ENCODE measurements around the gene TTLL1. TPM values are rescaled to one million over a fixed set of nuclear protein-coding genes. Genes with fewer than 3 reads are reported as not detected.
A peak's percentile ranks its signal among the peaks of the same experiment; 100 is the strongest.

The TTLL1 gene
- total RNA-seq, 1 donor from 2014 or later = 9.4 TPM

DNA sequence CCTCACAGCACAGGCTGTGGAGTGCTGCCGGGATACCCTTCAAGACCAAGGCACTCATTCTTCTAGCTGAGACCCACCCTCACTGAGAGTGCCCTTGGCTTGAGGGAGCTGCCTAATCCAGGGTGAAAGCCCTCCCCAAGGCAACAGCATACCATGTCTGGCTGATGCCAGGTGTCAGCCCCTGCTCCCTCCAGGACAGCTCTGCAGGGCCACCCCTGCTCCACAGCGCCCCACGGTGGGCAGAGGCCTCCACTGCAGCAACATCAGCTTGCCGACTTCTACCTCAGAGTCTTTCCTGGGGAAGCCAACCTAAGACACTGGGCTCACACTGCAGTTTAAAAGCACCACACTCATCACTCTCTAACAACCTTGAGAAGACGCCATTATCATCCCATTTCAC is 29.0 kb downstream of the TTLL1 start:
- no peaks in the 10 kb centered on the region for H3K36me3 ChIP-seq
- H3K4me1 ChIP-seq = no peaks in the 10 kb centered on the region
- H3F3A ChIP-seq (ENCODE audit: low read depth) = no peaks in the 10 kb centered on the region
- no peak overlapping the region for H3K27ac ChIP-seq
- H3K4me1 Mint-ChIP-seq = peaks cover 7% of the 10 kb centered on the region
- H4K20me1 ChIP-seq (ENCODE audit: low read depth) = no peaks in the 10 kb centered on the region
- H3K9me3 ChIP-seq (ENCODE audit: low read depth) = no peaks in the 10 kb centered on the region
- H3K9me3 Mint-ChIP-seq = no peaks in the 10 kb centered on the region
- H3K9ac ChIP-seq = no peak overlapping the region
- TF ChIP-seq, protein P1, sequence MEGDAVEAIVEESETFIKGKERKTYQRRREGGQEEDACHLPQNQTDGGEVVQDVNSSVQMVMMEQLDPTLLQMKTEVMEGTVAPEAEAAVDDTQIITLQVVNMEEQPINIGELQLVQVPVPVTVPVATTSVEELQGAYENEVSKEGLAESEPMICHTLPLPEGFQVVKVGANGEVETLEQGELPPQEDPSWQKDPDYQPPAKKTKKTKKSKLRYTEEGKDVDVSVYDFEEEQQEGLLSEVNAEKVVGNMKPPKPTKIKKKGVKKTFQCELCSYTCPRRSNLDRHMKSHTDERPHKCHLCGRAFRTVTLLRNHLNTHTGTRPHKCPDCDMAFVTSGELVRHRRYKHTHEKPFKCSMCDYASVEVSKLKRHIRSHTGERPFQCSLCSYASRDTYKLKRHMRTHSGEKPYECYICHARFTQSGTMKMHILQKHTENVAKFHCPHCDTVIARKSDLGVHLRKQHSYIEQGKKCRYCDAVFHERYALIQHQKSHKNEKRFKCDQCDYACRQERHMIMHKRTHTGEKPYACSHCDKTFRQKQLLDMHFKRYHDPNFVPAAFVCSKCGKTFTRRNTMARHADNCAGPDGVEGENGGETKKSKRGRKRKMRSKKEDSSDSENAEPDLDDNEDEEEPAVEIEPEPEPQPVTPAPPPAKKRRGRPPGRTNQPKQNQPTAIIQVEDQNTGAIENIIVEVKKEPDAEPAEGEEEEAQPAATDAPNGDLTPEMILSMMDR (IDR thresholded peaks at IDR 0.05) = peak; percentile 90
- no peak for TF ChIP-seq EZH2phosphoT487 (IDR thresholded peaks at IDR 0.05)
- no peak for TF ChIP-seq EZH2 (IDR thresholded peaks at IDR 0.05)
- H3K4me3 ChIP-seq = no peak overlapping the region
- H3K27ac Mint-ChIP-seq = no peak overlapping the region
- H3K36me3 Mint-ChIP-seq = peaks cover 21% of the 10 kb centered on the region
- H3K4me3 Mint-ChIP-seq = no peak overlapping the region
- peak; percentile 67 for DNase-seq (ENCODE audit: low spot score)
- no peaks in the 10 kb centered on the region for H3K79me2 ChIP-seq (ENCODE audit: low read depth)
- no peaks in the 10 kb centered on the region for H3K27me3 ChIP-seq
- H3K27me3 Mint-ChIP-seq (ENCODE audit: insufficient read depth, low read depth) = no peaks in the 10 kb centered on the region
- no peak overlapping the region for H2AFZ ChIP-seq (replicated peaks)
- no peak overlapping the region for H3K4me2 ChIP-seq

DNA sequence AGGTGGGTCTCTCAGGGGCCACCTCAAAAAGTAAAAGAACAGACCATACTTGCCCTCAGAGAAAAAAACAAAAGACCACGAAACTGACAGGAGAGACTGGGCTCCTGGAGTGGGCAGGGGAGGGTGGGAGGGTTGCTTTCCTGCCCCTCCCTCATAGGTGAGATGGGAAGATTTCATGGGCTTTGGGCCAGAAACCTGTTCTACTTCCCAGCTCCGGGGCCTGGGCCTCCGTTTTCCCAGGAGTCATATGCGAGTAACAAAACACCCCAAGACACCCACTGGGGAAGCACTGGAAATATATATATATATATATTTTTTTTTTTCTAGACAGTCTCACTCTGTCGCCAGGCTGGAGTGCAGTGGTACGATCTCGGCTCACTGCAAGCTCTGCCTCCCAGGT is 31.6 kb downstream of the TTLL1 start:
- no peak overlapping the region for H3K27ac Mint-ChIP-seq
- H3K36me3 Mint-ChIP-seq = peaks cover 14% of the 10 kb centered on the region
- no peaks in the 10 kb centered on the region for H3K27me3 ChIP-seq
- no peaks in the 10 kb centered on the region for H3K9me3 Mint-ChIP-seq
- no peak overlapping the region for H3K4me3 ChIP-seq
- peaks cover 7% of the 10 kb centered on the region for H3K4me1 Mint-ChIP-seq
- no peak for DNase-seq (ENCODE audit: low spot score)
- H3K9me3 ChIP-seq (ENCODE audit: low read depth) = no peaks in the 10 kb centered on the region
- H3F3A ChIP-seq (ENCODE audit: low read depth) = no peaks in the 10 kb centered on the region
- H3K4me1 ChIP-seq = no peaks in the 10 kb centered on the region
- no peaks in the 10 kb centered on the region for H3K27me3 Mint-ChIP-seq (ENCODE audit: insufficient read depth, low read depth)
- no peaks in the 10 kb centered on the region for H4K20me1 ChIP-seq (ENCODE audit: low read depth)
- H3K27ac ChIP-seq = no peak overlapping the region
- H3K4me2 ChIP-seq = no peak overlapping the region
- H3K36me3 ChIP-seq = no peaks in the 10 kb centered on the region
- TF ChIP-seq EZH2 (IDR thresholded peaks at IDR 0.05) = no peak
- no peak for TF ChIP-seq EZH2phosphoT487 (IDR thresholded peaks at IDR 0.05)
- TF ChIP-seq, protein P1 (IDR thresholded peaks at IDR 0.05) = no peak
- H3K9ac ChIP-seq = no peak overlapping the region
- H3K79me2 ChIP-seq (ENCODE audit: low read depth) = no peaks in the 10 kb centered on the region
- H2AFZ ChIP-seq (replicated peaks) = no peak overlapping the region
- H3K4me3 Mint-ChIP-seq = no peak overlapping the region

DNA sequence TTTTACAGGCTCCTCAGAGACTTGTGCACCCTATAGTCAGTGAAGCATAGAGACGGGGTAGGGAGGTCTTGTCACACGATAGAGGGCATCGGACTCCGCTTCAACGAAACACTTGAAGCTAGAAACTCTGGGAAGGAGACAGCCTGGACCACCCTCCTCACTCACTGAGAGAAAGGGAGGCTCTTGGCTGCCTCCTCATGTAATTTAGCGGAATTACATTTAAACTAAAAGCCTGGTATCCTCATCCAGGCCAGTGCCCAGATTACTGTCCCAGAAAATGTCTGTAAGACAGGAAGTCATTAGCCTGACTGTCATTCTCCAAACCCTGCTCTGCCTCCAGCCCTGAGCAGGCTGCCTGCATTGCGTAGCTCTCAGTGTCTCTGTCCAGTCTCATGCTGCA is 36.0 kb downstream of the TTLL1 start:
- Histone ChIP-seq H2AFZ (replicated peaks) (no peak overlapping the region), H3K27me3 (no peaks in the 10 kb centered on the region), H3K4me1 (no peaks in the 10 kb centered on the region), H3K9ac (no peak overlapping the region), H3K36me3 (no peaks in the 10 kb centered on the region), H3K79me2 (ENCODE audit: low read depth) (no peaks in the 10 kb centered on the region), H3F3A (ENCODE audit: low read depth) (no peaks in the 10 kb centered on the region), H3K27ac (no peak overlapping the region), H3K9me3 (ENCODE audit: low read depth) (no peaks in the 10 kb centered on the region), H4K20me1 (ENCODE audit: low read depth) (no peaks in the 10 kb centered on the region), H3K4me3 (no peak overlapping the region), H3K4me2 (no peak overlapping the region)
- no peak overlapping the region for H3K4me3 Mint-ChIP-seq
- H3K27me3 Mint-ChIP-seq (ENCODE audit: insufficient read depth, low read depth) = no peaks in the 10 kb centered on the region
- H3K27ac Mint-ChIP-seq = no peak overlapping the region
- H3K9me3 Mint-ChIP-seq = no peaks in the 10 kb centered on the region
- DNase-seq (ENCODE audit: low spot score) = peak; percentile 34
- TF ChIP-seq EZH2 (IDR thresholded peaks at IDR 0.05) = no peak
- TF ChIP-seq EZH2phosphoT487 (IDR thresholded peaks at IDR 0.05) = no peak
- TF ChIP-seq, protein P1 (IDR thresholded peaks at IDR 0.05) = peak; percentile 40
- H3K4me1 Mint-ChIP-seq = no peaks in the 10 kb centered on the region
- H3K36me3 Mint-ChIP-seq = peaks cover 8% of the 10 kb centered on the region

Measured in neural progenitor cell (in vitro differentiated cells).